Ectodermal cell (in vitro differentiated cells): ENCODE results near the gene MRFAP1.

ENCODE experiments used
- H3K27ac ChIP-seq: 2 replicates; pipeline ENCODE4 v1.7.0; 2013; ENCODE audit warnings: mild to moderate bottlenecking, low read depth, low read length; ENCODE audit not compliant: insufficient read depth, poor library complexity, severe bottlenecking
- H3K27me3 ChIP-seq: 2 replicates; pipeline ENCODE4 v1.7.0; 2013; ENCODE audit warnings: mild to moderate bottlenecking, low read length; ENCODE audit not compliant: insufficient read depth, control insufficient read depth, poor library complexity, severe bottlenecking
- H3K36me3 ChIP-seq: one replicate; pipeline ENCODE4 v1.7.0; 2013; ENCODE audit warnings: low read length; ENCODE audit not compliant: control insufficient read depth, insufficient read depth
- H3K4me1 ChIP-seq: one replicate; pipeline ENCODE4 v1.7.0; 2013; ENCODE audit warnings: low read length; ENCODE audit not compliant: control insufficient read depth, insufficient read depth
- H3K4me3 ChIP-seq: 2 replicates; pipeline ENCODE4 v1.7.0; 2013; ENCODE audit warnings: low read depth, low read length, control low read depth; ENCODE audit not compliant: insufficient read depth
- H3K9me3 ChIP-seq: 2 replicates; pipeline ENCODE4 v1.7.0; 2013; ENCODE audit warnings: mild to moderate bottlenecking, low read length, moderate library complexity; ENCODE audit not compliant: control insufficient read depth
- WGBS, 2 experiments: methylation state at CpG; one replicate each; pipeline ENCODE4 v1.1.7; 2013; ENCODE audit warnings: missing lambda C conversion rate in 2 of 2; 5-methylcytosine and 5-hydroxymethylcytosine counted together

Gene MRFAP1

DNA sequence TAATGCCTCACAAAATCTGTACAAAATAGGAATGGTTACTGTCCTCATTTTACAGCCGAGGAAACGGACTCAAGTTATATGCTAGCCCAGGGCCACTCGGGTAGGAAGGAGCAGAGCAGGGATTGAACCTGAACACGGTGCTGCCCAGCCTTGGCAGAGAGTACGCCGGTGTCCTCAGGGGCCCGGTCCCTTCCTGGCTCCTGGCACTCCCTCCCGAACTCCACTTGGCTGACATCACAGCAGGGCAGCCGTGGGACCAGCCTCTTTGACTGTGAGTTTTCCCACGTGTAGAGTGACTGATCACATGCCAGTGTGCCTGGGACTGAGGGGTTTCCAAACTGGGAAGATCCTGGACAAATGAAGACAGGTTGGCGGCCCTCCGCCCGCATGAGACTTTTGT is 41.8 kb upstream of the MRFAP1 start:
- H3K27me3 ChIP-seq = no peaks in the 10 kb centered on the region
- H3K4me1 ChIP-seq = no peaks in the 10 kb centered on the region
- H3K4me3 ChIP-seq = no peak overlapping the region
- H3K36me3 ChIP-seq = no peaks in the 10 kb centered on the region
- H3K27ac ChIP-seq = no peak overlapping the region
- 88 to 91% methylated on average over 13 of the region's 13 CpGs for WGBS, 2 experiments
- H3K9me3 ChIP-seq = no peaks in the 10 kb centered on the region

DNA sequence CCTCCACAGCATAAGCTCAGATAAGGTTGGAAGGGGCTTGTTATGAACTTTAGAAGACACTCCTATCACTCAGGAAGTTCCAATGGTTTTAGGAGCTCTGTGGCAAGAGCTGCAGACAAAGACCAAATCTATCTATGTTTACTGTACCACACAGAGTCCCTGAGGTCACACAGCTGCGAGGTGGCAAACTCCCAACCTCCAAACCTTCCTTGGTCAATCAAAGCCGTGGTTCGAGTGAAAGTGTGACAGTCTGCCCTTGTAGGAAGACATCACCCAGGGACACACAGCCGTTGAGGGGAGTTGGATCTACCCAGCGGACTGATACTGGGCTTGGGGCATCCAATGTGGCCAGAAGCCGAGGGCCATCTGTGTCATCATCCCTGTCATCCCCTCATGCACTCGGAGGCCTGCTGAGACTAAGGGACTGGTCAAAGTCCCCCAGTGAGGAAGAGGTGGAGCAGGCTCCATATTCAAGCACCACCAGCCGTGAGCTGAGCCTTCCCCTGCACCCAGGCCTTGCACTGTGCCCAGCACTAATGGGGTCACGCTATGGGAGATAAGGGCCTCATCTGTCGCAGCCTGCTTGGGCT is 38.7 kb upstream of the MRFAP1 start:
- Histone ChIP-seq H3K4me1 (no peaks in the 10 kb centered on the region), H3K27me3 (no peaks in the 10 kb centered on the region), H3K4me3 (no peak overlapping the region), H3K36me3 (peaks cover 5% of the 10 kb centered on the region), H3K27ac (no peak overlapping the region), H3K9me3 (no peaks in the 10 kb centered on the region)
- WGBS, 2 experiments = 93 to 96% methylated on average over 10 of the region's 10 CpGs

DNA sequence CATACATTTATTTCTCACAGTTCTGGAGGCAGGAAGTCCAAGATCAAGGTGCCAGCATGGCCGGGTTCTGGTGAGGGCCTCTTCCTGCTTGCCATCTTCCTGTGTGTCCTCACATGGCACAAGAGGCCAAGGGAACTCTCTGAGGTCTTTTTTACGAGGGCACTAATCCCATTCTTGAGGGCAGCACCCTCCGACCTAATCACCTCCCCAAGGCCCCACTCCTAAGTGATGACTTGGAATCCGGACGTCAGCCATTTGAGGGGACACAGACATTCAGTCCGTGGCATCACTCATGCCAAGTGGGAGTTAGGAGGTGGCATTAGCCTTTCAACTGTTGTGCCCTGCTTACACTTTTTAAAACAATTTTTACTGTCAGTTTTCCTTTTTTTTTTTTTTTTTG is 38.2 kb upstream of the MRFAP1 start:
- WGBS, 2 experiments = 84 to 93% methylated on average over 6 of the region's 6 CpGs

DNA sequence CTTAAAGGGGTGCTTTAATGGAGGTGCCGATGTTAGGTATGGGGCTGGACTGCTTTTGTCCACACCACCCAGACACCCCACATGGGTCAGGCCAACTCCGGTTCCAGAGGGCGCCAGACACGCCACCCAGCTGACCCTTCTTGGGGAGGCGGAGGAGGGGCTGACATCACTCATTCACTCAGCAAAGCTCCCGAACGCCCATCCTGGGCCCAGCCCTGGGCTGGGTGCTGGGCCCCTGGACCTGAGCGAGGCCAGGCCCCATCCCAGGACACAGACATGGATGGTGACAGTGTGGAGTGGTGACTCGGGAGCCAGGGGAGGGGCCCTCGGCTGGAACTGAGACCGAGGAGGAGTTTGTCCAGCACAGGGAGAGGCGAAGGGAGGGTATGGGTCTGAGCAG is 37.4 kb upstream of the MRFAP1 start:
- no peak overlapping the region for H3K4me3 ChIP-seq
- WGBS, 2 experiments = 89 to 93% methylated on average over 12 of the region's 12 CpGs
- no peaks in the 10 kb centered on the region for H3K4me1 ChIP-seq
- H3K9me3 ChIP-seq = no peaks in the 10 kb centered on the region
- H3K27ac ChIP-seq = no peak overlapping the region
- H3K27me3 ChIP-seq = no peaks in the 10 kb centered on the region
- H3K36me3 ChIP-seq = peaks cover 5% of the 10 kb centered on the region

More for the DNA sequence above, 38.2 kb upstream of the MRFAP1 start:
- Histone ChIP-seq H3K27me3 (no peaks in the 10 kb centered on the region), H3K9me3 (no peaks in the 10 kb centered on the region), H3K36me3 (peaks cover 5% of the 10 kb centered on the region), H3K4me3 (no peak overlapping the region), H3K27ac (no peak overlapping the region), H3K4me1 (no peaks in the 10 kb centered on the region)

DNA sequence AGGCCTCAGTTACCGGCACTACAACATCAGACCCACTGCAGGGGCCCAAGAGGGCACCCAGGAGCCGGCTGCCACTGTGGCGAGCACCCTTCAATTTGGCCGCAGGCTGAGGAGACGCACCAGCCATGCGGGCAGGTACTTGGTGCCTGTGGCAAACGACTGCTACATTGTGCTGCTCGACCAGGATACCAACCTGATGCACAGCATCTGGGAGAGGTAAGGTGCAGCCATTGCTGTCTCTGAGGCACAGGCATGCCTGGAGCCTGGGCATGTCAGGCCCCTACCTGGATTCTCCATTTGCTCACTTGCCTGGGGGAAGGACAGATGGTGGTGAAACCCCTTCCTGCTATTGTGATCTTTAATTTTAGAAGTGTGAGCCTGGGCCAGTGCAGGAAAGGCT is 35.4 kb upstream of the MRFAP1 start:
- Histone ChIP-seq H3K27me3 (no peaks in the 10 kb centered on the region), H3K9me3 (no peaks in the 10 kb centered on the region), H3K36me3 (peaks cover 5% of the 10 kb centered on the region), H3K4me1 (no peaks in the 10 kb centered on the region), H3K27ac (no peak overlapping the region), H3K4me3 (no peak overlapping the region)
- 95 to 96% methylated on average over 8 of the region's 8 CpGs for WGBS, 2 experiments

DNA sequence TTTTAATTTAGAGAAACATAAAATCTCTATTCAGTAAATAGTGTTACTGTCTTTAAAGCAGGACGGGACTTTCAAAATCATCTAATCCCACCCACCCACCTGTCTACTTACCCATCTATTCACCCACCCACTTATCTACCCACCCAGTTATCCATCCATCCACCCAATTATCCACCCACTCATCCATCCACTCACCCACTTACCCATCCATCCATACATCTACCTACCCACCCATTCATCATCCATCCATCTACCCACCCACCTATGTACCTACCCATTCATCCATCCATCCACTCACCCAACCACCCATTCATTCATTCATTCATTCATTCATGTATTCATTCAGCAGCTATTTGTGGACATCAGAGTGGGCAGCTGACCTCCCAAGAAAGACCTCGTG is 34.9 kb upstream of the MRFAP1 start:
- Histone ChIP-seq H3K27ac (no peak overlapping the region), H3K36me3 (peaks cover 5% of the 10 kb centered on the region), H3K9me3 (no peaks in the 10 kb centered on the region), H3K27me3 (no peaks in the 10 kb centered on the region), H3K4me3 (no peak overlapping the region), H3K4me1 (no peaks in the 10 kb centered on the region)
- 90 to 91% methylated on average over 2 of the region's 2 CpGs for WGBS, 2 experiments

DNA sequence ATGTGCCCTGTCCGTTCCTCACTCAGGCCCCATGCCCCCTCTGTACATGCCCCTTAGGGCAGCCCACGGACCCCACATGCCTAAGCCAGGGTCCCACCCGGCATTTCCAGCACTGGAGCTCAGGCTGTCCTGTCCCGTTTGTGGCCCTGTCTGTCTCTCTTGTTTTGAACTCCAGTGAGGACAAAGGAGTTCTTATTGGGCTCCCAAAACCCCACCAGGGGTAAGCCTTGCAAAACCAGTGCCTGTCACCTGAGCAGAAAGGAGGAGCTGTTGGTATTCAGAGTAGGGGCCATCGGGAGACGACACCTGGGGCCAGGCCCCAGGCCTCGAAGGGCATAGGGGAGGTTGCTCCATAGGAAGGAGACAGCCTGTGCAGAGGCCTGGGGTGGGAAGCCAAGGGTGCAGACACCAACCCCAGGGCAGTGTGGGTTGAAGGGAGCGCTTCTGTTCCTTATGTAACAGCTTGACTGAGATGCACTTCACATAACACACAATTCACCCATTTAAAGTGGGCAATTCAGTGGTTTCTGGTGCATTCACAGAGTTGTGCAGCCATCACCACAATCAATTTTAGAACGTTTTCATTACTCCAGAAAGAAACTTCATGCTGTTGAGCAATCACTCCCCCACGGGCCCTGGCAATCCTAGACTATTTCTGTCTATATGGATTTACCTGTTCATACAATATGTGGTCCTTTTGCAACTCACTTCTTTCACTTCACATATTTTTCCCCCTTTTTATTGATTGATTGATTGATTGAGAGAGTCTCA is 33.8 kb upstream of the MRFAP1 start:
- Histone ChIP-seq H3K27ac (no peak overlapping the region), H3K36me3 (peaks cover 5% of the 10 kb centered on the region), H3K9me3 (no peaks in the 10 kb centered on the region), H3K4me1 (no peaks in the 10 kb centered on the region), H3K4me3 (no peak overlapping the region), H3K27me3 (no peaks in the 10 kb centered on the region)
- 91 to 92% methylated on average over 10 of the region's 10 CpGs for WGBS, 2 experiments

DNA sequence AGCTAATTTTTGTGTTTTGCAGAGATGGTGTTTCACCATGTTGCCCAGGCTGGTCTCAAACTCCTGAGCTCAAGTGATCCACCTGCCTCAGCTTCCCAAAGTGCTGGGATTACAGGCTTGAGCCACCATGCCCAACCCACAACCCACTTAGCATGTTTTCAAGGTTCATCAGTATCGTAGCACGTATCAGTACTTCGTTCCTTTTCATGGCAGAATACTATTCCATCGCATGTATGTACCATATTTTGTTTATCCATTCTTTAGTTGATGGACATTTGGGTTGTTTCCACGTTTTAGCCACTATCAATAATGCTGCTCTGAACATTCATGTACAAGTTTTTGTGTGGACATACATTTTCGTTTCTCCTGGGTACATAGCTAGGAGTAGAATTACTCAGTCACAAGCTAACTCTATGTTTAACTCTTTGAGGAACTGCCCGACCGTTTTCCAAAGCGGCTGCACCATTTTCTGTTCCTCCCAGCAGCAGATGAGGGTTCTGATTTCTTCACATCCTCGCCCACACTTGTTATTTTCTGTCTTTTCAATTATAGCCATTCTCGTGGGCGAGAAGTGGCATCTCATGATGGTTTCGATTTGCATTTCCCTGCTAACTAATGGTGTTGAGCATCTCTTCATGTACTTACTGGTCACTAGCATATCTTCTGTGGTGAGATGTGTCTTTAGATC is 33.0 kb upstream of the MRFAP1 start:
- WGBS, 2 experiments = 92 to 94% methylated on average over 13 of the region's 13 CpGs
- Histone ChIP-seq H3K27ac (no peak overlapping the region), H3K9me3 (no peaks in the 10 kb centered on the region), H3K36me3 (peaks cover 5% of the 10 kb centered on the region), H3K4me1 (no peaks in the 10 kb centered on the region), H3K27me3 (no peaks in the 10 kb centered on the region), H3K4me3 (no peak overlapping the region)

DNA sequence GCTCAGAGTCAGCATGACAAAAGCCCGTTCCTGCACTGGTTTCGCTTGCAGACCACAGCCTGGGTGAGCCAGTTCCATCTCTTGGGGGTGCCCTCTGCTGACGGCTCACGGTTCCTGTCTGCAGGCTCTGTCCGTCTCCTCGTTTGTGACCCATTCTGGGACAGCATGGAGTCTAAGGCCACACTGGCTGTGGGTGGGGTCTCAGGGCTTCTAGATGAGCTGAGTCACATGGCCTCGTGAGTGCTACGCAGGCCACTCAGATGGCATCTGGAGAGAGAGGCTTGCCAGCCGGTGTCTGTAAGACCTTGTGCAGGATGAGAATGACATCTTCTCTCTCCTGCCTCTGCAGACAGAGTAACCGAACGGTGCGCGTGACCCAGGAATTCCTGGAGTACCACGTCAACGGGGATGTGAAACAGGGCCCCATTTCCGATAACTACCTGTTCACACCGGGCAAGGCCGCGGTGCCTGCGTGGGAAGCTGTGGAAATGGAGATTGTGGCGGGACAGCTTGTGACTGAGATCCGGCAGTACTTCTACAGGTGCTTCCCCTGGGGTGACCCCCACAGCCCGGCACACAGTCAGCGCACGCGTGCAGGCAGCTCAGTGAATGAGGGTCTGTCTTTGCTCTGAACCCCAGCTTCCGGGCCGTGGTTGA is 31.6 kb upstream of the MRFAP1 start:
- 84% methylated on average over 28 of the region's 28 CpGs for WGBS, 2 experiments

More for the DNA sequence above, 31.6 kb upstream of the MRFAP1 start:
- H3K9me3 ChIP-seq = no peaks in the 10 kb centered on the region
- H3K4me3 ChIP-seq = no peak overlapping the region
- H3K36me3 ChIP-seq = peaks cover 5% of the 10 kb centered on the region
- H3K27me3 ChIP-seq = no peaks in the 10 kb centered on the region
- no peak overlapping the region for H3K27ac ChIP-seq
- H3K4me1 ChIP-seq = no peaks in the 10 kb centered on the region
